ENCODE measurements around the gene PGAM1. TPM values are rescaled to one million over a fixed set of nuclear protein-coding genes. Genes with fewer than 3 reads are reported as not detected.
"Not testable (repeated sequence)": the region's sequence is repeated elsewhere in the genome, so short reads cannot be mapped to it uniquely, and the experiment has no call there.

PGAM1 gene
- total RNA-seq, 1 experiment from 2014 or later: 148 TPM

DNA sequence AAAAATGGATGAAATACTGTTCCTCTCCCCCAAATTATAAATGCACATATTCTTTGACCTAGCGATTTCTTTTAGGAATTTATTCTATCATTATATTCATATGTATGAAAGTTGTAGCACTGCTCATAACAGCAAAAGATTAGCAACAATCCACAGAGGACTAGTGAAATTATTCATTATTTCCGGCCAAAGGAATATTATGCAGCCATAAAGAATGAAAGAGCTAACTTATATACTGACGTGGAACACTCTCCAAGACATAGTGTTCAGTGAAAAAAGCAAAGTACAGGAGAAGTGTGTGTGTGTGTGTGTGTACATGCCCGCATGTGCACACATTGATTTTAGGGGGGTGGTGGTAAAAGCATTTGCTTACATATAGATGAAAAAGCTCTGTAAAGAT lies 48.9 kb downstream of the PGAM1 start:
- Mint-ChIP-seq H3K27me3 (ENCODE audit: unreplicated experiment) (no peaks in the 10 kb centered on the region), H3K36me3 (ENCODE audit: insufficient read depth, unreplicated experiment) (peaks cover 13% of the 10 kb centered on the region), H3K4me3 (ENCODE audit: low read depth, unreplicated experiment) (no peak overlapping the region), H3K4me1 (ENCODE audit: low read depth, unreplicated experiment) (no peaks in the 10 kb centered on the region), H3K27ac (ENCODE audit: unreplicated experiment) (no peak overlapping the region), H3K9me3 (ENCODE audit: low read depth, unreplicated experiment) (no peaks in the 10 kb centered on the region)
- BruUV-seq (replicated peaks): no TSS peak
- intact Hi-C loops (cut with micrococcal nuclease; ENCODE audit: unreplicated experiment): no loop called here
- CTCF ChIA-PET: no interaction called here
- TF ChIP-seq, protein P1, sequence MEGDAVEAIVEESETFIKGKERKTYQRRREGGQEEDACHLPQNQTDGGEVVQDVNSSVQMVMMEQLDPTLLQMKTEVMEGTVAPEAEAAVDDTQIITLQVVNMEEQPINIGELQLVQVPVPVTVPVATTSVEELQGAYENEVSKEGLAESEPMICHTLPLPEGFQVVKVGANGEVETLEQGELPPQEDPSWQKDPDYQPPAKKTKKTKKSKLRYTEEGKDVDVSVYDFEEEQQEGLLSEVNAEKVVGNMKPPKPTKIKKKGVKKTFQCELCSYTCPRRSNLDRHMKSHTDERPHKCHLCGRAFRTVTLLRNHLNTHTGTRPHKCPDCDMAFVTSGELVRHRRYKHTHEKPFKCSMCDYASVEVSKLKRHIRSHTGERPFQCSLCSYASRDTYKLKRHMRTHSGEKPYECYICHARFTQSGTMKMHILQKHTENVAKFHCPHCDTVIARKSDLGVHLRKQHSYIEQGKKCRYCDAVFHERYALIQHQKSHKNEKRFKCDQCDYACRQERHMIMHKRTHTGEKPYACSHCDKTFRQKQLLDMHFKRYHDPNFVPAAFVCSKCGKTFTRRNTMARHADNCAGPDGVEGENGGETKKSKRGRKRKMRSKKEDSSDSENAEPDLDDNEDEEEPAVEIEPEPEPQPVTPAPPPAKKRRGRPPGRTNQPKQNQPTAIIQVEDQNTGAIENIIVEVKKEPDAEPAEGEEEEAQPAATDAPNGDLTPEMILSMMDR (IDR thresholded peaks at IDR 0.05; ENCODE audit: unreplicated experiment): no peak
- no peak for DNase-seq

DNA sequence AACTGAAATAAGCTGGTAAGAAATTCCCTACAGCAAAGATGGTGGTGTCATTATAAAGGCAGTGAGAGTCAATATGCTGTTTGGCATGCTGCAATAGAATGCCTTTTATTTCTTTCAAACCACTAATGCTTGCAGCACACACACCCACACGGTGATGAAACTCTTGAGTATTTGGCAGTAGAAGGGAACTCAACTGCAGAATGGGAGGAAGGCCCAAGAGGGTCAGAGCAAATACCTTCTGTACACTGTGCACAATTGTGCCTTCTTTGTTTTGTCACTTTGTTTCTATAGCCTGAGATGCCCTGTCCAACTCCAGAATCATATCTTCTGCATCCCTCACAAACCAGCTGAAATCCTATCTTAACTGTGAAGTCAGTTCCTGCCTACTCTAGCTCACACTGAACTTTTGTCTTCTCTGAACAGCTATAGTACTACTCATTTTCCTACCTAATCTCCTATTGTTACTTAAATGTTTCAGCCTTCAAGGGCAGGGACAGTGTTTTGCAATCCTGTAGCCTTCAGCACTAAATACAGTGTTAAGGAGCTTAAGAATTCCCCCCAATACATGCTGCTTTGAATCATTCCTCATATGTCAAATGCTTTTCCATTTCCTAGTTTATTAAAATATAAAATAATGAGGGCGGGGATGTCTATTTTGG lies 50.1 kb downstream of the PGAM1 start:
- H3K27ac Mint-ChIP-seq (ENCODE audit: unreplicated experiment): no peak overlapping the region
- H3K4me3 Mint-ChIP-seq (ENCODE audit: low read depth, unreplicated experiment): no peak overlapping the region
- H3K36me3 Mint-ChIP-seq (ENCODE audit: insufficient read depth, unreplicated experiment): peaks cover 21% of the 10 kb centered on the region
- BruUV-seq (replicated peaks): no TSS peak
- intact Hi-C loops (cut with micrococcal nuclease; ENCODE audit: unreplicated experiment): no loop called here
- no peaks in the 10 kb centered on the region for H3K9me3 Mint-ChIP-seq (ENCODE audit: low read depth, unreplicated experiment)
- TF ChIP-seq, protein P1 (IDR thresholded peaks at IDR 0.05; ENCODE audit: unreplicated experiment): no peak
- DNase-seq: no peak
- CTCF ChIA-PET: interaction anchor here (0.6 kb wide), 1 partner anchor 58 kb away, joined by 3 read pairs; no protein-coding TSS in a partner anchor
- H3K4me1 Mint-ChIP-seq (ENCODE audit: low read depth, unreplicated experiment): no peaks in the 10 kb centered on the region
- no peaks in the 10 kb centered on the region for H3K27me3 Mint-ChIP-seq (ENCODE audit: unreplicated experiment)

DNA sequence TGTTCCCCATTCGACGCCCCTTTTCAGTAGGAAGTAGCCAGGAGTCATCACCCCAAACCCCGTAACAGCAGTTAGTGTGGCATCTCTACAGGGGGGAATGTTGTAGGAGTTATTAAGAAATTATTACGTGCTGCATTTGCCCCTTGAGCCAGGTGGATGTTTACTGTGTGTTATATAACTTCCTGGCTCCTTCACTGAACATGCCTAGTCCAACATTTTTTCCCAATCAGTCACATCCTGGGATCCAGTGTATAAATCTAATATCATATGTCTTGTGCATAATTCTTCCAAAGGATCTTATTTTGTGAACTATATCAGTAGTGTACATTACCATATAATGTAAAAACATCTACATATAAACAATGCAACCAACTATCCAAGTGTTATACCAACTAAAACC lies 53.4 kb downstream of the PGAM1 start:
- H3K9me3 Mint-ChIP-seq (ENCODE audit: low read depth, unreplicated experiment); intact Hi-C loops (cut with micrococcal nuclease; ENCODE audit: unreplicated experiment); H3K4me1 Mint-ChIP-seq (ENCODE audit: low read depth, unreplicated experiment); H3K27ac Mint-ChIP-seq (ENCODE audit: unreplicated experiment); H3K27me3 Mint-ChIP-seq (ENCODE audit: unreplicated experiment); BruUV-seq (replicated peaks); CTCF ChIA-PET; DNase-seq; H3K4me3 Mint-ChIP-seq (ENCODE audit: low read depth, unreplicated experiment): not testable (repeated sequence)
- peaks cover 17% of the 10 kb centered on the region for H3K36me3 Mint-ChIP-seq (ENCODE audit: insufficient read depth, unreplicated experiment)

DNA sequence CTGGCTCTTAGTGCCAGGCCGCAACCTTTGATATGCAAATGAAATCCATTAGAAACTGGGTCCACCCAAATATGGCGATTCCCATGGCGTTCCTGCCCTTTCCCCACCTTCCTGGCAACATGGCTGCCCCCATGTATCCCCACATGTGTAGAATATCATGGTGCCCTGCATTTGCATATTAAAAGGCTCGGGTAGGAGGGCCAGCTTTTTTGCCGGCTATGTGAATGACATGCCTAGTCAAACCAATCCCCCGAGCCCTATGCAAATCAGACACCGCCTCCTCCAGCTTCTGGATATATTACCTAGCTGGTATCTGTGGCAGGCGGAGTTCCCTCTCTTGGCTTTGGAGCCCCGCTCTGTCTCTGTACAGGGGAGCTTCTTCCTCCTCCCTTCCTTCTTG lies 53.9 kb downstream of the PGAM1 start:
- no peak for DNase-seq
- Mint-ChIP-seq H3K27me3 (ENCODE audit: unreplicated experiment) (no peaks in the 10 kb centered on the region), H3K4me1 (ENCODE audit: low read depth, unreplicated experiment) (no peaks in the 10 kb centered on the region), H3K4me3 (ENCODE audit: low read depth, unreplicated experiment) (no peak overlapping the region), H3K9me3 (ENCODE audit: low read depth, unreplicated experiment) (no peaks in the 10 kb centered on the region), H3K27ac (ENCODE audit: unreplicated experiment) (no peak overlapping the region), H3K36me3 (ENCODE audit: insufficient read depth, unreplicated experiment) (peaks cover 17% of the 10 kb centered on the region)
- TF ChIP-seq, protein P1 (IDR thresholded peaks at IDR 0.05; ENCODE audit: unreplicated experiment): no peak
- intact Hi-C loops (cut with micrococcal nuclease; ENCODE audit: unreplicated experiment): no loop called here
- no TSS peak for BruUV-seq (replicated peaks)
- CTCF ChIA-PET: no interaction called here

GRCh38 chr10:97481071-97481470 lies 55.1 kb downstream of the PGAM1 start:
- CTCF ChIA-PET: no interaction called here
- H3K27ac Mint-ChIP-seq (ENCODE audit: unreplicated experiment): no peak overlapping the region
- peaks cover 17% of the 10 kb centered on the region for H3K36me3 Mint-ChIP-seq (ENCODE audit: insufficient read depth, unreplicated experiment)
- H3K9me3 Mint-ChIP-seq (ENCODE audit: low read depth, unreplicated experiment): no peaks in the 10 kb centered on the region
- no peak for DNase-seq
- no TSS peak for BruUV-seq (replicated peaks)
- no peaks in the 10 kb centered on the region for H3K27me3 Mint-ChIP-seq (ENCODE audit: unreplicated experiment)
- intact Hi-C loops (cut with micrococcal nuclease; ENCODE audit: unreplicated experiment): no loop called here
- no peak overlapping the region for H3K4me3 Mint-ChIP-seq (ENCODE audit: low read depth, unreplicated experiment)
- no peaks in the 10 kb centered on the region for H3K4me1 Mint-ChIP-seq (ENCODE audit: low read depth, unreplicated experiment)
- TF ChIP-seq, protein P1 (IDR thresholded peaks at IDR 0.05; ENCODE audit: unreplicated experiment): no peak

Data from Calu3 (cell line).